SK-N-SH (cell line): Measurements from ENCODE around the gene ZNF683. TPM values are rescaled to one million over a fixed set of nuclear protein-coding genes. Genes with fewer than 3 reads are reported as not detected.

Source experiments
- CTCF ChIA-PET: fragments of 300-600, 350-600 bp; formaldehyde crosslinking; extraction: SDS; loops from one replicate; lab custom pipeline; 2021; lab: Yijun Ruan, JAX
- POLR2A ChIA-PET: fragments of 350-600 bp; sonication (Branson Sonifier 250); formaldehyde crosslinking; extraction: SDS; loops from one replicate; lab custom pipeline; 2020; ENCODE audit warnings: antibody characterized with exemption, inconsistent platforms; lab: Yijun Ruan, JAX
- DNase-seq: peaks from one replicate; pipeline ENCODE4 v3.0.0; 2012
- H2AFZ ChIP-seq: fragments of 200-600 bp; sonication (generic); 2 replicates; pipeline ENCODE4 v1.8.1; 2016; ENCODE audit warnings: antibody characterized with exemption, mild to moderate bottlenecking, low read depth
- H3F3A ChIP-seq: fragments of 200-600 bp; sonication (generic); replicated peaks from 2 replicates; pipeline ENCODE3; 2016; ENCODE audit warnings: antibody characterized with exemption, mild to moderate bottlenecking; ENCODE audit not compliant: insufficient read depth
- H3K27ac ChIP-seq, 2 experiments: fragments of 200-500 bp in 1 of 2; fragments of 200-600 bp in 1 of 2; sonication (Bioruptor generic) in 1 of 2; sonication (generic), shearing (Covaris generic) in 1 of 2; 2 replicates each; pipeline versions ENCODE4 v1.5.1 to v1.6.1; 2014 to 2016; ENCODE audit warnings: low read depth in 2 of 2, inconsistent platforms in 1 of 2, low read length in 1 of 2, mild to moderate bottlenecking in 1 of 2, mixed read lengths in 1 of 2
- H3K27me3 ChIP-seq: fragments of 200-600 bp; sonication (generic), shearing (Covaris generic); 2 replicates; pipeline ENCODE4 v1.6.1; 2016; ENCODE audit warnings: mixed run types; ENCODE audit not compliant: insufficient read depth
- H3K36me3 ChIP-seq, 2 experiments: fragments of 200-500 bp in 1 of 2; fragments of 200-600 bp in 1 of 2; sonication (Bioruptor generic) in 1 of 2; sonication (generic) in 1 of 2; replicated peaks in 1 of 2; 2 replicates each; pipeline versions ENCODE3 to v1.5.1; 2014 to 2016; ENCODE audit warnings: low read length in 1 of 2, mild to moderate bottlenecking in 1 of 2; ENCODE audit not compliant: insufficient read depth in 2 of 2, control insufficient read depth in 1 of 2
- H3K4me1 ChIP-seq, 2 experiments: fragments of 200-500 bp in 1 of 2; fragments of 200-600 bp in 1 of 2; sonication (Bioruptor generic) in 1 of 2; sonication (generic), shearing (Covaris generic) in 1 of 2; 2 replicates each; pipeline versions ENCODE4 v1.5.1 to v1.6.1; 2014 to 2016; ENCODE audit warnings: low read depth in 1 of 2, low read length in 1 of 2, mixed run types in 1 of 2; ENCODE audit not compliant: insufficient read depth in 2 of 2, control insufficient read depth in 1 of 2
- H3K4me2 ChIP-seq: fragments of 200-600 bp; sonication (generic), shearing (Covaris generic); 2 replicates; pipeline ENCODE4 v1.6.1; 2017; ENCODE audit warnings: mixed run types
- H3K4me3 ChIP-seq, 2 experiments: fragments of 200-500 bp in 1 of 2; fragments of 200-600 bp in 1 of 2; sonication (Bioruptor generic) in 1 of 2; sonication (generic), shearing (Covaris generic) in 1 of 2; 2 replicates each; pipeline versions ENCODE4 v1.5.1 to v1.8.1; 2014 to 2016; ENCODE audit warnings: low read depth in 2 of 2, inconsistent platforms in 1 of 2, low read length in 1 of 2, mild to moderate bottlenecking in 1 of 2, mixed read lengths in 1 of 2, moderate library complexity in 1 of 2
- H3K79me2 ChIP-seq: fragments of 200-600 bp; sonication (generic); 2 replicates; pipeline ENCODE4 v1.8.1; 2017; ENCODE audit warnings: mild to moderate bottlenecking; ENCODE audit not compliant: insufficient read depth
- H3K9ac ChIP-seq: fragments of 200-600 bp; sonication (generic); 2 replicates; pipeline ENCODE4 v1.6.1; 2017; ENCODE audit warnings: mixed run types
- H3K9me2 ChIP-seq: fragments of 200-600 bp; sonication (generic); 2 replicates; pipeline ENCODE4 v1.6.1; 2017; ENCODE audit warnings: mixed run types
- H3K9me3 ChIP-seq: fragments of 200-600 bp; sonication (generic); 2 replicates; pipeline ENCODE4 v1.6.1; 2017; ENCODE audit warnings: mixed run types, mild to moderate bottlenecking, moderate library complexity
- H4K20me1 ChIP-seq: fragments of 200-600 bp; sonication (generic); 2 replicates; pipeline ENCODE4 v1.6.1; 2017; ENCODE audit warnings: mild to moderate bottlenecking, mixed run types; ENCODE audit not compliant: insufficient read depth
- CHD2 ChIP-seq: fragments of 150-350 bp; IDR thresholded peaks from 2 replicates; pipeline ENCODE4 v1.6.1; 2018; ENCODE audit warnings: low read length; ENCODE audit not compliant: partially characterized antibody
- ELF1 ChIP-seq: IDR thresholded peaks from 2 replicates; pipeline ENCODE4 v1.4.0; 2012
- EZH2phosphoT487 ChIP-seq: fragments of 200-600 bp; sonication (generic); IDR thresholded peaks from 2 replicates; pipeline ENCODE4 v1.6.1; 2017; ENCODE audit warnings: low read depth, mixed run types, mild to moderate bottlenecking, antibody characterized with exemption, moderate library complexity, borderline replicate concordance
- FOSL2 ChIP-seq: IDR thresholded peaks from 2 replicates; pipeline ENCODE4 v1.4.0; 2012; ENCODE audit warnings: low read depth, mild to moderate bottlenecking, moderate library complexity, borderline replicate concordance
- GABPA ChIP-seq: IDR thresholded peaks from 2 replicates; pipeline ENCODE4 v1.4.0; 2012; ENCODE audit warnings: low read depth, mild to moderate bottlenecking
- JUND ChIP-seq: IDR thresholded peaks from 2 replicates; pipeline ENCODE4 v1.4.0; 2012
- MEF2A ChIP-seq: IDR thresholded peaks from 2 replicates; pipeline ENCODE4 v1.4.0; 2012; ENCODE audit warnings: low read depth, borderline replicate concordance
- NRF1 ChIP-seq: IDR thresholded peaks from 2 replicates; pipeline ENCODE4 v1.6.1; 2012; ENCODE audit warnings: low read depth, mild to moderate bottlenecking, low read length
- PBX3 ChIP-seq: IDR thresholded peaks from 2 replicates; pipeline ENCODE4; 2012
- POLR2AphosphoS5 ChIP-seq: IDR thresholded peaks from 2 replicates; pipeline ENCODE4 v1.6.1; 2012; ENCODE audit warnings: low read depth, low read length
- RAD21 ChIP-seq: IDR thresholded peaks from 2 replicates; pipeline ENCODE4 v1.6.1; 2012; ENCODE audit warnings: mild to moderate bottlenecking, low read length
- RCOR1 ChIP-seq: fragments of 150-350 bp; IDR thresholded peaks from 2 replicates; pipeline ENCODE4 v1.6.1; 2017; ENCODE audit warnings: antibody characterized with exemption, low read length
- SIN3A ChIP-seq: IDR thresholded peaks from 2 replicates; pipeline ENCODE4 v1.6.1; 2012; ENCODE audit warnings: low read depth, mild to moderate bottlenecking, low read length, moderate library complexity, borderline replicate concordance
- TAF1 ChIP-seq: IDR thresholded peaks from 2 replicates; pipeline ENCODE4 v1.6.1; 2012; ENCODE audit warnings: low read depth, mild to moderate bottlenecking, low read length, moderate library complexity, borderline replicate concordance
- TCF12 ChIP-seq: IDR thresholded peaks from 2 replicates; pipeline ENCODE4 v1.4.0; 2012
- TEAD4 ChIP-seq: IDR thresholded peaks from 2 replicates; pipeline ENCODE4 v1.4.0; 2012; ENCODE audit warnings: mild to moderate bottlenecking, borderline replicate concordance; ENCODE audit not compliant: insufficient read depth
- YY1 ChIP-seq: IDR thresholded peaks from 2 replicates; pipeline ENCODE4 v1.4.0; 2012; ENCODE audit warnings: low read depth, mild to moderate bottlenecking
- WGBS: methylation state at CpG from one replicate; pipeline ENCODE4 v1.1.6; 2017; ENCODE audit warnings: low lambda C conversion rate; 5-methylcytosine and 5-hydroxymethylcytosine counted together
- polyA plus RNA-seq, 3 experiments: library from polyadenylated mRNA; depleted of rRNA; stranded (reverse); fragments of >200 nt; gene quantifications; 2 replicates each; pipeline ENCODE4 v1.2.3, GENCODE V29; 2012
- TF ChIP-seq, protein P1 (sequence below): IDR thresholded peaks from 2 replicates; pipeline ENCODE4 v1.6.1; 2012; ENCODE audit warnings: mild to moderate bottlenecking, low read depth, low read length, moderate library complexity
- TF ChIP-seq, protein P2 (sequence below): fragments of 200-600 bp; sonication (generic); IDR thresholded peaks from 2 replicates; pipeline ENCODE4 v1.6.1; 2017; ENCODE audit warnings: antibody characterized with exemption, mild to moderate bottlenecking, moderate library complexity

ZNF683 gene
- polyA plus RNA-seq, 1 of the 3 experiments (the other 2 are of a cell fraction) = not detected

- H3K4me3 ChIP-seq = no peak overlapping the region
- 0 out of 2 replicates have a peak, but pooled peaks cover 5% of the 10 kb centered on the region for H3K27me3 ChIP-seq
- H3K9me2 ChIP-seq = no peaks in the 10 kb centered on the region
- no peaks in the 10 kb centered on the region for H4K20me1 ChIP-seq
- no peaks in the 10 kb centered on the region; a peak in 1 of 4 replicates for H3K4me1 ChIP-seq
- no peak overlapping the region for H2AFZ ChIP-seq
- TF ChIP-seq PBX3 (no peak), MEF2A (no peak), NRF1 (no peak), JUND (no peak), RCOR1 (no peak), SIN3A (no peak), POLR2AphosphoS5 (no peak), RAD21 (no peak), EZH2phosphoT487 (no peak), GABPA (no peak), TEAD4 (no peak), CHD2 (no peak), TCF12 (no peak), TAF1 (no peak), YY1 (no peak), ELF1 (no peak), FOSL2 (no peak)
- TF ChIP-seq, protein P1, sequence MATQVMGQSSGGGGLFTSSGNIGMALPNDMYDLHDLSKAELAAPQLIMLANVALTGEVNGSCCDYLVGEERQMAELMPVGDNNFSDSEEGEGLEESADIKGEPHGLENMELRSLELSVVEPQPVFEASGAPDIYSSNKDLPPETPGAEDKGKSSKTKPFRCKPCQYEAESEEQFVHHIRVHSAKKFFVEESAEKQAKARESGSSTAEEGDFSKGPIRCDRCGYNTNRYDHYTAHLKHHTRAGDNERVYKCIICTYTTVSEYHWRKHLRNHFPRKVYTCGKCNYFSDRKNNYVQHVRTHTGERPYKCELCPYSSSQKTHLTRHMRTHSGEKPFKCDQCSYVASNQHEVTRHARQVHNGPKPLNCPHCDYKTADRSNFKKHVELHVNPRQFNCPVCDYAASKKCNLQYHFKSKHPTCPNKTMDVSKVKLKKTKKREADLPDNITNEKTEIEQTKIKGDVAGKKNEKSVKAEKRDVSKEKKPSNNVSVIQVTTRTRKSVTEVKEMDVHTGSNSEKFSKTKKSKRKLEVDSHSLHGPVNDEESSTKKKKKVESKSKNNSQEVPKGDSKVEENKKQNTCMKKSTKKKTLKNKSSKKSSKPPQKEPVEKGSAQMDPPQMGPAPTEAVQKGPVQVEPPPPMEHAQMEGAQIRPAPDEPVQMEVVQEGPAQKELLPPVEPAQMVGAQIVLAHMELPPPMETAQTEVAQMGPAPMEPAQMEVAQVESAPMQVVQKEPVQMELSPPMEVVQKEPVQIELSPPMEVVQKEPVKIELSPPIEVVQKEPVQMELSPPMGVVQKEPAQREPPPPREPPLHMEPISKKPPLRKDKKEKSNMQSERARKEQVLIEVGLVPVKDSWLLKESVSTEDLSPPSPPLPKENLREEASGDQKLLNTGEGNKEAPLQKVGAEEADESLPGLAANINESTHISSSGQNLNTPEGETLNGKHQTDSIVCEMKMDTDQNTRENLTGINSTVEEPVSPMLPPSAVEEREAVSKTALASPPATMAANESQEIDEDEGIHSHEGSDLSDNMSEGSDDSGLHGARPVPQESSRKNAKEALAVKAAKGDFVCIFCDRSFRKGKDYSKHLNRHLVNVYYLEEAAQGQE = no peak
- TF ChIP-seq, protein P2, sequence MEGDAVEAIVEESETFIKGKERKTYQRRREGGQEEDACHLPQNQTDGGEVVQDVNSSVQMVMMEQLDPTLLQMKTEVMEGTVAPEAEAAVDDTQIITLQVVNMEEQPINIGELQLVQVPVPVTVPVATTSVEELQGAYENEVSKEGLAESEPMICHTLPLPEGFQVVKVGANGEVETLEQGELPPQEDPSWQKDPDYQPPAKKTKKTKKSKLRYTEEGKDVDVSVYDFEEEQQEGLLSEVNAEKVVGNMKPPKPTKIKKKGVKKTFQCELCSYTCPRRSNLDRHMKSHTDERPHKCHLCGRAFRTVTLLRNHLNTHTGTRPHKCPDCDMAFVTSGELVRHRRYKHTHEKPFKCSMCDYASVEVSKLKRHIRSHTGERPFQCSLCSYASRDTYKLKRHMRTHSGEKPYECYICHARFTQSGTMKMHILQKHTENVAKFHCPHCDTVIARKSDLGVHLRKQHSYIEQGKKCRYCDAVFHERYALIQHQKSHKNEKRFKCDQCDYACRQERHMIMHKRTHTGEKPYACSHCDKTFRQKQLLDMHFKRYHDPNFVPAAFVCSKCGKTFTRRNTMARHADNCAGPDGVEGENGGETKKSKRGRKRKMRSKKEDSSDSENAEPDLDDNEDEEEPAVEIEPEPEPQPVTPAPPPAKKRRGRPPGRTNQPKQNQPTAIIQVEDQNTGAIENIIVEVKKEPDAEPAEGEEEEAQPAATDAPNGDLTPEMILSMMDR = no peak
- TF ChIP-seq, all 33 proteins: peak for 0
- Histone ChIP-seq H3K9me3 (no peaks in the 10 kb centered on the region), H3F3A (no peaks in the 10 kb centered on the region), H3K79me2 (no peaks in the 10 kb centered on the region), H3K36me3 (no peaks in the 10 kb centered on the region), H3K27ac (no peak overlapping the region), H3K4me2 (no peak overlapping the region), H3K9ac (no peak overlapping the region)
- no peak for DNase-seq
- ChIA-PET POLR2A (no interaction called here), CTCF (interaction anchor here (0.6 to 2.3 kb wide), 3 partner anchors 22 to 135 kb away, joined by 3 to 6 read pairs (median 5); no protein-coding TSS in a partner anchor)
- WGBS = 90% methylated on average over 2 of the region's 7 CpGs
These were observed 35.4 kb downstream of the ZNF683 start for GRCh38 chr1:26337206-26337535.
